Activated naive CD4-positive, alpha-beta T cell treated with anti-CD3 and anti-CD28 coated beads, Interleukin-2, amount 50 U/mL, for 72 hours (primary cell): ENCODE results near the gene LHX4. TPM values are rescaled to one million over a fixed set of nuclear protein-coding genes. Genes with fewer than 3 reads are reported as not detected.

ENCODE experiments used
- total RNA-seq, 2 donors: library from RNA; stranded (reverse); gene quantifications; one replicate each; pipeline ENCODE4 v1.2.3, GENCODE V29; 2022

Gene LHX4
- total RNA-seq, 2 donors from 2014 or later = not detected

Other genes with a start within 250 kb of the LHX4 start
- gene QSOX1, start 75.4 kb upstream of the LHX4 start, total RNA-seq = 10 to 100 TPM; 42.1 to 42.3 TPM